Activated naive CD4-positive, alpha-beta T cell treated with Interleukin-2 at 50 U/mL for 16 hours (primary cell): ENCODE measurements around the gene CKMT1B.
"Not testable (repeated sequence)": the region's sequence is repeated elsewhere in the genome, so short reads cannot be mapped to it uniquely, and the experiment has no call there.

Experiments used
- DNase-seq: peaks from one replicate; pipeline ENCODE4 v3.0.0-alpha.2; 2020

The CKMT1B gene

DNA sequence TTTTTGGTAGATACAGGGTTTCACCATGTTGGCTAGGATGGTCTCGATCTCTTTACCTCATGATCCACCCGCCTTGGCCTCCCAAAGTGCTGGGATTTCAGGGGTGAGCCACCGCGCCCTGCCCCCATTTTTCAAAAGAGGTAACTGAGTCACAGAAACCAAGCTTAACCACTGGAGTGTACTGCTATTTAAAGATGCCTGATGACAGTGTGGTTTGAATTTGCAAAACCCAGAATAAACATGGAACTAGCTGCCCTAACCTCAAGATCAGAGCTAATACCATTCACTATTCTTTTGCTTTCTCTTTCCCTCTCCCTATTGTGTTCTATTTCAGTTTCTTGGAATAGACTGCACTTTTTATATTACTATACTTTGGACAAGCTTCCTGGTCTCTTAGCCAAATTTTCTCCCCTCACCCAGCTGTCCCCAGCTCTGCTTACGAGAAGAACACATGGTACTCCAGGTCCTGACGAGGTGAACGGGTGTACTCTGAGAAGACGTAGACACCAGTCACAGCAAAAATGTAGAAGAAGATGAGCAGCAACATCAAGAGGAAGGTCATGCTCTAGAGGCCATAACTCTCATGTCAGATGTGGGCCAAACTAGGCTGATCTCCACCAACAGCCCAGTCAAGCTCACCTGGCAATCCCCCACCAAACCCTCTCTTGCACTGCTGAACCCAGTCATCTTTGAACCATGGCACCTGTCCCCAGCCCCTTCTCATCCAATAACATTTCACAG is 44.8 kb downstream of the CKMT1B start:
- DNase-seq, result not testable (repeated sequence)
